ENCODE data around the gene CRB1.

GRCh38 chr1:197331565-197331964 is 63.5 kb downstream of the CRB1 start:
- no peak for TF ChIP-seq CTCF (tag by site-specific recombination; IDR thresholded peaks at IDR 0.05)
- no peak for TF ChIP-seq ZNF292 (tag by site-specific recombination; IDR thresholded peaks at IDR 0.05; ENCODE audit: borderline replicate concordance, low read depth)
- TF ChIP-seq ZNF169 (tag by site-specific recombination; IDR thresholded peaks at IDR 0.05), result no peak
- TF ChIP-seq ZNF76 (tag by site-specific recombination; IDR thresholded peaks at IDR 0.05; ENCODE audit: borderline replicate concordance, low read depth), result no peak
- no peak for TF ChIP-seq AEBP2 (tag by site-specific recombination; IDR thresholded peaks at IDR 0.05; ENCODE audit: borderline replicate concordance)
- TF ChIP-seq ZNF792 (tag by site-specific recombination; IDR thresholded peaks at IDR 0.05), result no peak
- TF ChIP-seq ZNF629 (tag by site-specific recombination; IDR thresholded peaks at IDR 0.05), result no peak
- no peak for TF ChIP-seq ZBTB6 (tag by site-specific recombination; IDR thresholded peaks at IDR 0.05)
- no peak for TF ChIP-seq ZNF280D (tag by site-specific recombination; IDR thresholded peaks at IDR 0.05)
